Transverse colon (tissue), 4 donors: Measurements from ENCODE around the gene ARHGAP24. TPM values are rescaled to one million over a fixed set of nuclear protein-coding genes. Genes with fewer than 3 reads are reported as not detected.
"Not testable (repeated sequence)": the region's sequence is repeated elsewhere in the genome, so short reads cannot be mapped to it uniquely, and the experiment has no call there.

Experiments used
- DNase-seq: peaks from one replicate; pipeline ENCODE4 v3.0.0-alpha.2; 2019
- H3K27ac ChIP-seq, 4 donors: fragments of 200-600 bp; sonication (generic); 2 replicates each; pipeline ENCODE4 v1.5.1; 2016 to 2018; ENCODE audit warnings: inconsistent platforms in 4 of 4
- H3K27me3 ChIP-seq: fragments of 200-600 bp; sonication (generic); 2 replicates; pipeline ENCODE4 v1.5.1; 2017; ENCODE audit warnings: inconsistent platforms
- H3K36me3 ChIP-seq, 4 donors: fragments of 200-600 bp; sonication (generic); 2 replicates each; pipeline ENCODE4 v1.5.1; 2017 to 2019; ENCODE audit warnings: inconsistent platforms in 4 of 4
- H3K4me1 ChIP-seq, 4 donors: fragments of 200-600 bp; sonication (generic); 2 replicates each; pipeline ENCODE4 v1.5.1; 2017 to 2020; ENCODE audit warnings: inconsistent platforms in 4 of 4
- H3K4me3 ChIP-seq, 4 donors: fragments of 200-600 bp; sonication (generic); 1 replicate in 1 of 4; 2 replicates in 3 of 4; pipeline versions ENCODE4 v1.5.1 to v1.6.1; 2017 to 2019; ENCODE audit warnings: inconsistent platforms in 4 of 4
- H3K9me3 ChIP-seq, 2 donors: fragments of 200-600 bp; sonication (generic); 2 replicates each; pipeline ENCODE4 v1.5.1; 2017 to 2019; ENCODE audit warnings: inconsistent platforms in 2 of 2
- EP300 ChIP-seq: sonication (generic); formaldehyde crosslinking; IDR thresholded peaks from one replicate; pipeline ENCODE4 v1.6.1; 2017; ENCODE audit warnings: antibody characterized with exemption, low read depth
- POLR2A ChIP-seq: fragments of 450-650 bp; IDR thresholded peaks from one replicate; pipeline ENCODE4 v1.6.1; 2016; ENCODE audit warnings: antibody characterized with exemption, mild to moderate bottlenecking, moderate library complexity
- POLR2AphosphoS5 ChIP-seq, 3 donors: sonication (generic); formaldehyde crosslinking; IDR thresholded peaks; one replicate each; pipeline ENCODE4 v1.6.1; 2016; ENCODE audit warnings: antibody characterized with exemption in 3 of 3
- WGBS, 2 donors: methylation state at CpG; one replicate each; pipeline ENCODE4 v1.1.5; 2018; ENCODE audit warnings: low coverage in 1 of 2; 5-methylcytosine and 5-hydroxymethylcytosine counted together
- in situ Hi-C, 4 donors: fragments of 200-750 bp; cut with MboI; loops; one replicate each; pipeline versions ENCODE4 v1.15.0 to v1.15.1; 2017; ENCODE audit warnings: low sequenced_read_pairs in 3 of 4, low pct_ligation_motif_present in 1 of 4, low pct_unique_long_range_greater_than_20kb in 1 of 4
- intact Hi-C: fragments of 100-400 bp; cut with DNase I; formaldehyde crosslinking; loops from one replicate; pipeline ENCODE4 v1.15.1; 2023; ENCODE audit warnings: low total_unique reads
- total RNA-seq, 4 donors: library from RNA; depleted of rRNA; stranded (reverse); fragments of >200 nt; gene quantifications; one replicate each; pipeline ENCODE4 v1.1.0, GENCODE V29; 2016
- TF ChIP-seq, protein P1 (sequence below), 5 experiments: fragments of 200-600 bp in 3 of 5; fragments of 450-650 bp in 2 of 5; sonication (generic) in 3 of 5; IDR thresholded peaks; 1 replicate in 2 of 5; 2 replicates in 3 of 5; pipeline ENCODE4 v1.5.1; 2016 to 2017; ENCODE audit warnings: antibody characterized with exemption in 5 of 5, inconsistent platforms in 3 of 5, mild to moderate bottlenecking in 2 of 5, moderate library complexity in 1 of 5

ARHGAP24 gene
- total RNA-seq, 4 donors from 2014 or later = 4.2 to 32.0 (median 12.6) TPM

GRCh38 chr4:85907001-85907400 lies 432.1 kb downstream of the ARHGAP24 start:
- intact Hi-C loops (no loop called here), in situ Hi-C loops (no loop called here)
- H3K9me3 ChIP-seq = no peaks in the 10 kb centered on the region
- H3K4me1 ChIP-seq = peaks cover 0 to 10% (median 8%) of the 10 kb centered on the region in 4 donors
- 95 to 96% methylated on average over 2 of the region's 2 CpGs for WGBS, 2 donors
- no peaks in the 10 kb centered on the region for H3K27me3 ChIP-seq
- H3K27ac ChIP-seq = no peak overlapping the region
- TF ChIP-seq POLR2A (no peak), EP300 (no peak), POLR2AphosphoS5 (IDR thresholded peaks at IDR 0.05) (no peak)
- TF ChIP-seq, protein P1, sequence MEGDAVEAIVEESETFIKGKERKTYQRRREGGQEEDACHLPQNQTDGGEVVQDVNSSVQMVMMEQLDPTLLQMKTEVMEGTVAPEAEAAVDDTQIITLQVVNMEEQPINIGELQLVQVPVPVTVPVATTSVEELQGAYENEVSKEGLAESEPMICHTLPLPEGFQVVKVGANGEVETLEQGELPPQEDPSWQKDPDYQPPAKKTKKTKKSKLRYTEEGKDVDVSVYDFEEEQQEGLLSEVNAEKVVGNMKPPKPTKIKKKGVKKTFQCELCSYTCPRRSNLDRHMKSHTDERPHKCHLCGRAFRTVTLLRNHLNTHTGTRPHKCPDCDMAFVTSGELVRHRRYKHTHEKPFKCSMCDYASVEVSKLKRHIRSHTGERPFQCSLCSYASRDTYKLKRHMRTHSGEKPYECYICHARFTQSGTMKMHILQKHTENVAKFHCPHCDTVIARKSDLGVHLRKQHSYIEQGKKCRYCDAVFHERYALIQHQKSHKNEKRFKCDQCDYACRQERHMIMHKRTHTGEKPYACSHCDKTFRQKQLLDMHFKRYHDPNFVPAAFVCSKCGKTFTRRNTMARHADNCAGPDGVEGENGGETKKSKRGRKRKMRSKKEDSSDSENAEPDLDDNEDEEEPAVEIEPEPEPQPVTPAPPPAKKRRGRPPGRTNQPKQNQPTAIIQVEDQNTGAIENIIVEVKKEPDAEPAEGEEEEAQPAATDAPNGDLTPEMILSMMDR (IDR thresholded peaks at IDR 0.05) = no peak
- no peak overlapping the region for H3K4me3 ChIP-seq
- no peaks in the 10 kb centered on the region for H3K36me3 ChIP-seq
- no peak for DNase-seq

GRCh38 chr4:85909851-85910250 lies 434.9 kb downstream of the ARHGAP24 start:
- no peaks in the 10 kb centered on the region for H3K9me3 ChIP-seq
- H3K36me3 ChIP-seq = no peaks in the 10 kb centered on the region
- 47 to 54% methylated on average over 3 to 9 of the region's 10 CpGs for WGBS, 2 donors
- TF ChIP-seq, protein P1 (IDR thresholded peaks at IDR 0.05) = no peak
- TF ChIP-seq POLR2A = no peak
- no peak for TF ChIP-seq EP300
- TF ChIP-seq POLR2AphosphoS5 (IDR thresholded peaks at IDR 0.05) = no peak
- in situ Hi-C loops = no loop called here
- no peak overlapping the region for H3K4me3 ChIP-seq
- no peaks in the 10 kb centered on the region for H3K27me3 ChIP-seq
- DNase-seq = no peak
- peaks cover 0 to 25% (median 15%) of the 10 kb centered on the region in 4 donors for H3K4me1 ChIP-seq
- no peak overlapping the region for H3K27ac ChIP-seq
- intact Hi-C loops = no loop called here

DNA sequence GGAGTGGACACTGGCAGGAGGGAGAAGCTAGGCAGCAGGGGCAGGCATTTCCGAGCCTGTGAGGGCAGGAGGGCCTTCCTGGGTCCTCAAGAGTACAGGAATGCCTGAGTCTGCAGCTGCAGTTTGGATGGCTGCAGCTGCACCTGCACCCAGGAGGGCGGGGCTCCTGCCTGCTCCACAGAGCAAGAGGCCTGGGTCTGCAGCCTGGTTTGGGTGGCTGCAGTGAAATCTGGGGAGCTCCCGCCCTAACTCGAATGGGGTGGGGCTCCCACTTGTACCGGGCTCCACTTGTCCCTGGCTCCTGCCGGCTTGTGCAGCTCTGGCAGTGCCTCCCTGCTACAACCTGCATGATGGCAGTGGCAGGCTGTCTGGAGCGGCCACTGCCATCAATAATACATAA lies 436.0 kb downstream of the ARHGAP24 start:
- no peaks in the 10 kb centered on the region for H3K9me3 ChIP-seq
- WGBS, 2 donors = 73% methylated on average over 7 of the region's 7 CpGs; no CpG with 5 or more reads in 1 of the 2 donors
- TF ChIP-seq EP300 (no peak), POLR2AphosphoS5 (IDR thresholded peaks at IDR 0.05) (no peak), POLR2A (no peak)
- TF ChIP-seq, protein P1 (IDR thresholded peaks at IDR 0.05) = no peak
- intact Hi-C loops (no loop called here), in situ Hi-C loops (no loop called here)
- no peaks in the 10 kb centered on the region for H3K36me3 ChIP-seq
- H3K4me1 ChIP-seq = peaks cover 0 to 21% (median 11%) of the 10 kb centered on the region in 4 donors
- H3K4me3 ChIP-seq = no peak overlapping the region
- no peak overlapping the region for H3K27ac ChIP-seq
- no peaks in the 10 kb centered on the region for H3K27me3 ChIP-seq
- DNase-seq = no peak

DNA sequence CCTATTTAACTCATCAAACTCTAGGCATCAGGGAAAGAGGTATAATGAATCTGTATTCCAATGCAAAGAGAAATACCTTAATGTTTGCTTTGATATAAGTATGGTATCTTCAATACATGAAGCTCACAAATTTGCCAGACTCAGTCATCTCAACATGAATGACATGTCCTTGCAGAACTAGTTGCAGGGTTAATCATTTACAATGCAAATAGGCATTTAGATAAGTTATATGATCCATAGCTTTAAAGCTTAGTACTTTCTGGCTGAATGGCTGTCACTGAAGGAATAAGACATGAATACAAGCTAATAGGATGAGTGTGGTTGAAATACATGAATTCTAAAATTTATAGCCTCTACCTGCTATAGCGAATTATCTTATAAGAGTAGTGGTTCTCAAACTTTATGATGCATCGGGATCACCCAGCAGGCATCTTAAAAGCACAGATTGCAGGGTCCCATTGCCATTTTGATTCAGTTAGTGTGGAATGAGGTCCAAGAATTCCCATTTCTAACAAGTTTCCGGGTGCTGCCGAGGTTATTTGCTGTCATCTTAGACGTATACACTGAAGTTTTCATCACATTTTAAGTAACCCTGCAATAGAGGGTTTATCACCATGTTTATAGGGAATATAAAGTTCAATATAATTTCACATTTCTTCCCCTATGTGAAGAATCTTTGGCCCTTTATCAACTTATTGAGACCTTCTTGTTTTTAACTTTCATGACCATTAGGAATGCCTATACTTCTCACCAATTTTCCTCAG lies 439.2 kb downstream of the ARHGAP24 start:
- peaks cover 0 to 16% (median 11%) of the 10 kb centered on the region in 4 donors for H3K4me1 ChIP-seq
- H3K9me3 ChIP-seq = no peaks in the 10 kb centered on the region
- in situ Hi-C loops (no loop called here), intact Hi-C loops (no loop called here)
- no peak for DNase-seq
- no peaks in the 10 kb centered on the region for H3K36me3 ChIP-seq
- TF ChIP-seq POLR2A (no peak), POLR2AphosphoS5 (IDR thresholded peaks at IDR 0.05) (no peak)
- no peaks in the 10 kb centered on the region for H3K27me3 ChIP-seq
- no peak overlapping the region for H3K4me3 ChIP-seq
- peak overlapping the region in 3 of 4 donors; percentile 24 to 50 (median 31) for H3K27ac ChIP-seq
- 52 to 62% methylated on average over 4 to 5 of the region's 5 CpGs for WGBS, 2 donors

DNA sequence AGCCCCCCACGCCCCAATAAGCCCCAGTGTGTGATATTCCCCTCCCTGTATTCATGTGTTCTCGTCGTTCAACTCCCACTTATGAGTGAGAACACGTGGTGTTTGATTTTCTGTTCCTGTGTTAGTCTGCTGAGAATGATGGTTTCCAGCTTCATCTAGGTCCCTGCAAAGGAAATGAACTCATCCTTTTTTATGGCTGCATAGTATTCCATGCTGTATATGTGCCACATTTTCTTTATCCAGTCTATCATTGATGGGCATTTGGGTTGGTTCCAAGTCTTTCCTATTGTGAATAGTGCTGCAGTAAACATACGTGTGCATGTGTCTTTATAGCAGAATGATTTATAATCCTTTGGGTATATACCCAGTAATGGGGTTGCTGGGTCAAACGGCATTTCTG lies 440.6 kb downstream of the ARHGAP24 start:
- in situ Hi-C loops, intact Hi-C loops: not testable (repeated sequence)
- WGBS, 2 donors = 63 to 90% methylated on average over 6 of the region's 6 CpGs

More for the DNA sequence above, 440.6 kb downstream of the ARHGAP24 start:
- not testable (repeated sequence) for H3K4me3 ChIP-seq, H3K9me3 ChIP-seq, H3K27ac ChIP-seq, H3K27me3 ChIP-seq, DNase-seq, H3K36me3 ChIP-seq
- H3K4me1 ChIP-seq = peaks cover 0 to 20% (median 11%) of the 10 kb centered on the region in 4 donors
